ENCODE data around the gene HMCN1.

HMCN1 gene

DNA sequence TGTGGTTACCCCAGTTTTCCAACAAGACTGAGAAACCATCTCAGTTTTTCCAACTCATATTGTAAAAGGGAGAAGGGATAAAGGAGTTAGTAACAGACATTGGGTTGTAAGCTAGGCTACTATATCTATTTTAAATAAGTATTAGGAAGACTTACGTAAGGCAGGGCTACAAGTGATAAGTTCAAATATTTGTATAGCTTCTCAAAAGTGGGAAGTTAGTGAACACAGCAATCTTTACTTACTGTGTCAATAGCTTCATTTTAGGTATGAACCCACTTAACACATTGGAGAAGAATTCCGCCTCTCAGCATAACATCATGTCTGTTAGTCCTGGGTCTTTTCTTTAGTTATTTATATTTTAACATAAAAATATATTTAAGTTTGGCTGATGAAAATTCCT lies 320.7 kb downstream of the HMCN1 start:
- Histone ChIP-seq H3K79me2 (ENCODE audit: insufficient read depth, low read length) (no peaks in the 10 kb centered on the region), H3K9me2 (ENCODE audit: low read depth, low read length) (no peaks in the 10 kb centered on the region), H2AFZ (ENCODE audit: low read length) (no peak overlapping the region), H3F3A (ENCODE audit: insufficient read depth, low read length) (no peaks in the 10 kb centered on the region), H3K27ac (ENCODE audit: low read depth, low read length, poor library complexity, severe bottlenecking) (no peak overlapping the region), H3K27me3 (ENCODE audit: insufficient read depth, low read length) (no peaks in the 10 kb centered on the region), H3K36me3 (ENCODE audit: insufficient read depth, low read length) (no peaks in the 10 kb centered on the region), H3K9me3 (ENCODE audit: low read length) (no peaks in the 10 kb centered on the region), H3K4me1 (ENCODE audit: insufficient read depth, low read length, severe bottlenecking) (no peaks in the 10 kb centered on the region), H3K4me3 (ENCODE audit: low read depth, low read length, poor library complexity, severe bottlenecking) (no peak overlapping the region), H3K9ac (ENCODE audit: low read length) (no peak overlapping the region), H4K20me1 (ENCODE audit: insufficient read depth, low read length) (no peaks in the 10 kb centered on the region), H3K4me2 (ENCODE audit: low read length) (no peak overlapping the region)
- TF ChIP-seq, protein P1, sequence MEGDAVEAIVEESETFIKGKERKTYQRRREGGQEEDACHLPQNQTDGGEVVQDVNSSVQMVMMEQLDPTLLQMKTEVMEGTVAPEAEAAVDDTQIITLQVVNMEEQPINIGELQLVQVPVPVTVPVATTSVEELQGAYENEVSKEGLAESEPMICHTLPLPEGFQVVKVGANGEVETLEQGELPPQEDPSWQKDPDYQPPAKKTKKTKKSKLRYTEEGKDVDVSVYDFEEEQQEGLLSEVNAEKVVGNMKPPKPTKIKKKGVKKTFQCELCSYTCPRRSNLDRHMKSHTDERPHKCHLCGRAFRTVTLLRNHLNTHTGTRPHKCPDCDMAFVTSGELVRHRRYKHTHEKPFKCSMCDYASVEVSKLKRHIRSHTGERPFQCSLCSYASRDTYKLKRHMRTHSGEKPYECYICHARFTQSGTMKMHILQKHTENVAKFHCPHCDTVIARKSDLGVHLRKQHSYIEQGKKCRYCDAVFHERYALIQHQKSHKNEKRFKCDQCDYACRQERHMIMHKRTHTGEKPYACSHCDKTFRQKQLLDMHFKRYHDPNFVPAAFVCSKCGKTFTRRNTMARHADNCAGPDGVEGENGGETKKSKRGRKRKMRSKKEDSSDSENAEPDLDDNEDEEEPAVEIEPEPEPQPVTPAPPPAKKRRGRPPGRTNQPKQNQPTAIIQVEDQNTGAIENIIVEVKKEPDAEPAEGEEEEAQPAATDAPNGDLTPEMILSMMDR (IDR thresholded peaks at IDR 0.05; ENCODE audit: low read length): no peak
- no peak for TF ChIP-seq EZH2 (IDR thresholded peaks at IDR 0.05; ENCODE audit: borderline replicate concordance, low read length)

DNA sequence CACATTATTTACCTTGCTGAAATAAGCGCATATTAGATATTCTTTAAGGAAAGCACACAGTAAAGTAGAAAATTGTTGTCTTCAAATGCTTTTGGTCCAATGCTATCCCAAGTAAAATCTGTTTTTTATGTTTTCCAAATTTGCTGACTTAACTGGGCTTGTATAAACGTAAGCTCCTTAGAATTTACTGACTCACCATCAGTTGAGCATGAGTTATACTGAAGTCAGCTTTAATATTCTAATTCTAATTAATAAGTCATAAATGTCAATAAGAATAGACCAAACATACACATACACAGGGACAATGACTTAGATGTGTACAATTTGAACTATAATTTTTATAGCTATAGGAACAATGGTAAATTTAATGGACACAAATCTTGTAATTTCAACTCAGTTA lies 321.7 kb downstream of the HMCN1 start:
- Histone ChIP-seq H3K9ac (ENCODE audit: low read length) (no peak overlapping the region), H3K4me1 (ENCODE audit: insufficient read depth, low read length, severe bottlenecking) (no peaks in the 10 kb centered on the region), H3K9me3 (ENCODE audit: low read length) (no peaks in the 10 kb centered on the region), H3K79me2 (ENCODE audit: insufficient read depth, low read length) (no peaks in the 10 kb centered on the region), H3F3A (ENCODE audit: insufficient read depth, low read length) (no peaks in the 10 kb centered on the region), H3K4me2 (ENCODE audit: low read length) (no peak overlapping the region), H3K27me3 (ENCODE audit: insufficient read depth, low read length) (no peaks in the 10 kb centered on the region), H3K36me3 (ENCODE audit: insufficient read depth, low read length) (no peaks in the 10 kb centered on the region), H2AFZ (ENCODE audit: low read length) (no peak overlapping the region), H4K20me1 (ENCODE audit: insufficient read depth, low read length) (no peaks in the 10 kb centered on the region), H3K4me3 (ENCODE audit: low read depth, low read length, poor library complexity, severe bottlenecking) (no peak overlapping the region), H3K9me2 (ENCODE audit: low read depth, low read length) (no peaks in the 10 kb centered on the region), H3K27ac (ENCODE audit: low read depth, low read length, poor library complexity, severe bottlenecking) (no peak overlapping the region)
- TF ChIP-seq, protein P1 (IDR thresholded peaks at IDR 0.05; ENCODE audit: low read length): no peak
- no peak for TF ChIP-seq EZH2 (IDR thresholded peaks at IDR 0.05; ENCODE audit: borderline replicate concordance, low read length)

DNA sequence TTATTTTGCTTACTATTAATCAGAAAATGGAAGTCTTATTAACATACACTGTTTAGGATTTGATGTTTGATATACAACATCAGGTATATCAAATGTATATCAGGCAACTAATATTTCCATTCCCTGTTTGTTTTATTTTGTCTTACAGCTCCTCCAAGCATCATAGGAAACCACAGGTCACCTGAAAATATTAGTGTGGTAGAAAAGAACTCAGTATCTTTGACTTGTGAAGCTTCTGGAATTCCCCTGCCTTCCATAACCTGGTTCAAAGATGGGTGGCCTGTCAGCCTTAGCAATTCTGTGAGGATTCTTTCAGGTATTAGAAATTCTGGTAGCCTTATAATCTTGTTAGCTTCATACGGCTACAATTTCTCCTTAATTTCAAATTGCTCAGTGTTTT lies 322.9 kb downstream of the HMCN1 start:
- no peak overlapping the region for H3K4me3 ChIP-seq (ENCODE audit: low read depth, low read length, poor library complexity, severe bottlenecking)
- H3F3A ChIP-seq (ENCODE audit: insufficient read depth, low read length): no peaks in the 10 kb centered on the region
- no peaks in the 10 kb centered on the region for H3K9me2 ChIP-seq (ENCODE audit: low read depth, low read length)
- H3K4me2 ChIP-seq (ENCODE audit: low read length): no peak overlapping the region
- H2AFZ ChIP-seq (ENCODE audit: low read length): no peak overlapping the region
- no peak overlapping the region for H3K9ac ChIP-seq (ENCODE audit: low read length)
- no peaks in the 10 kb centered on the region for H3K79me2 ChIP-seq (ENCODE audit: insufficient read depth, low read length)
- no peak for TF ChIP-seq EZH2 (IDR thresholded peaks at IDR 0.05; ENCODE audit: borderline replicate concordance, low read length)
- TF ChIP-seq, protein P1 (IDR thresholded peaks at IDR 0.05; ENCODE audit: low read length): no peak
- no peaks in the 10 kb centered on the region for H3K27me3 ChIP-seq (ENCODE audit: insufficient read depth, low read length)
- no peaks in the 10 kb centered on the region for H4K20me1 ChIP-seq (ENCODE audit: insufficient read depth, low read length)
- H3K36me3 ChIP-seq (ENCODE audit: insufficient read depth, low read length): no peaks in the 10 kb centered on the region
- no peaks in the 10 kb centered on the region for H3K9me3 ChIP-seq (ENCODE audit: low read length)
- no peaks in the 10 kb centered on the region for H3K4me1 ChIP-seq (ENCODE audit: insufficient read depth, low read length, severe bottlenecking)
- no peak overlapping the region for H3K27ac ChIP-seq (ENCODE audit: low read depth, low read length, poor library complexity, severe bottlenecking)
